NCI-H2171 treated with DMSO at 0.1 percent for 48 hours (cell line): Measurements from ENCODE around the gene MPL.

Experiments used
- DNase-seq: peaks from one replicate; lab custom pipeline; 2025; lab: John Stamatoyannopoulos, UW

Gene MPL

GRCh38 chr1:43306688-43307457 is 30.7 kb upstream of the MPL start:
- no peak for DNase-seq

- no peak for DNase-seq
Observed at GRCh38 chr1:43307458-43308158, 30.0 kb upstream of the MPL start.

GRCh38 chr1:43308635-43309404 is 28.8 kb upstream of the MPL start:
- DNase-seq = no peak

GRCh38 chr1:43309405-43310025 is 28.1 kb upstream of the MPL start:
- no peak for DNase-seq

- DNase-seq = no peak
Observed at GRCh38 chr1:43311521-43311920, 26.1 kb upstream of the MPL start.

GRCh38 chr1:43312212-43312623 is 25.4 kb upstream of the MPL start:
- DNase-seq = no peak

- DNase-seq = no peak
Observed at GRCh38 chr1:43312663-43313515, 24.7 kb upstream of the MPL start.

GRCh38 chr1:43313771-43314170 is 23.8 kb upstream of the MPL start:
- no peak for DNase-seq

- DNase-seq = no peak
Observed at GRCh38 chr1:43314233-43314632, 23.4 kb upstream of the MPL start.

- no peak for DNase-seq
Observed at GRCh38 chr1:43315481-43315880, 22.1 kb upstream of the MPL start.

- no peak for DNase-seq
Observed at GRCh38 chr1:43315963-43316737, 21.5 kb upstream of the MPL start.

GRCh38 chr1:43316738-43317520 is 20.7 kb upstream of the MPL start:
- no peak for DNase-seq

- peak; percentile 39 for DNase-seq
Observed at GRCh38 chr1:43317817-43318471, 19.7 kb upstream of the MPL start.

- DNase-seq = no peak
Observed at GRCh38 chr1:43318831-43319230, 18.8 kb upstream of the MPL start.

- DNase-seq = no peak
Observed at GRCh38 chr1:43319288-43319687, 18.3 kb upstream of the MPL start.

GRCh38 chr1:43319766-43320165 is 17.9 kb upstream of the MPL start:
- no peak for DNase-seq

- no peak for DNase-seq
Observed at GRCh38 chr1:43321331-43321891, 16.2 kb upstream of the MPL start.

GRCh38 chr1:43322506-43322905 is 15.1 kb upstream of the MPL start:
- DNase-seq = no peak

GRCh38 chr1:43324810-43325209 is 12.8 kb upstream of the MPL start:
- DNase-seq = no peak
